Iris pigment epithelial cell (primary cell): Measurements from ENCODE around the gene TENM4.
A peak's percentile ranks its signal among the peaks of the same experiment; 100 is the strongest.
"Not testable (repeated sequence)": the region's sequence is repeated elsewhere in the genome, so short reads cannot be mapped to it uniquely, and the experiment has no call there.

Source experiments
- DNase-seq: peaks from one replicate; pipeline ENCODE4 v3.0.0-alpha.2; 2011; ENCODE audit warnings: low read depth

TENM4 gene

GRCh38 chr11:79021601-79022000, 419.2 kb downstream of the TENM4 start:
- DNase-seq = no peak

- no peak for DNase-seq
These were observed 420.9 kb downstream of the TENM4 start for GRCh38 chr11:79019975-79020374.

- DNase-seq = no peak
These were observed 421.6 kb downstream of the TENM4 start for GRCh38 chr11:79019277-79019676.

GRCh38 chr11:79018371-79018849, 422.4 kb downstream of the TENM4 start:
- DNase-seq = peak; percentile 82

- no peak for DNase-seq
These were observed 423.0 kb downstream of the TENM4 start for GRCh38 chr11:79017811-79018210.

GRCh38 chr11:79013509-79013908, 427.3 kb downstream of the TENM4 start:
- DNase-seq = no peak

GRCh38 chr11:79011357-79011756, 429.5 kb downstream of the TENM4 start:
- DNase-seq = no peak

GRCh38 chr11:79007771-79008402, 432.9 kb downstream of the TENM4 start:
- no peak for DNase-seq

GRCh38 chr11:79006854-79007253, 434.0 kb downstream of the TENM4 start:
- DNase-seq = no peak

- DNase-seq = no peak
These were observed 444.8 kb downstream of the TENM4 start for GRCh38 chr11:78996007-78996406.

GRCh38 chr11:78995171-78995570, 445.7 kb downstream of the TENM4 start:
- DNase-seq = no peak

- no peak for DNase-seq
These were observed 446.9 kb downstream of the TENM4 start for GRCh38 chr11:78993802-78994430.

- DNase-seq = no peak
These were observed 449.1 kb downstream of the TENM4 start for GRCh38 chr11:78991681-78992080.

GRCh38 chr11:78990261-78990660, 450.6 kb downstream of the TENM4 start:
- no peak for DNase-seq

GRCh38 chr11:78987748-78988147, 453.1 kb downstream of the TENM4 start:
- DNase-seq = no peak

- DNase-seq = no peak
These were observed 454.5 kb downstream of the TENM4 start for GRCh38 chr11:78986305-78986704.

- no peak for DNase-seq
These were observed 455.2 kb downstream of the TENM4 start for GRCh38 chr11:78985663-78986062.

GRCh38 chr11:78982473-78982872, 458.4 kb downstream of the TENM4 start:
- no peak for DNase-seq

- DNase-seq = no peak
These were observed 459.7 kb downstream of the TENM4 start for GRCh38 chr11:78981153-78981552.

GRCh38 chr11:78978831-78979230, 462.0 kb downstream of the TENM4 start:
- DNase-seq = no peak

- not testable (repeated sequence) for DNase-seq
These were observed 463.0 kb downstream of the TENM4 start for GRCh38 chr11:78977848-78978247.

- DNase-seq = no peak
These were observed 463.8 kb downstream of the TENM4 start for GRCh38 chr11:78977009-78977408.

GRCh38 chr11:78975081-78975480, 465.7 kb downstream of the TENM4 start:
- no peak for DNase-seq

- no peak for DNase-seq
These were observed 467.0 kb downstream of the TENM4 start for GRCh38 chr11:78973876-78974275.
